Stimulated activated CD4-positive, alpha-beta T cell treated with anti-CD3 and anti-CD28 coated beads, Interleukin-4, amount 100 ng/mL, for 1 hour (primary cell): Measurements from ENCODE around the gene KIAA1143.

Experiments
- DNase-seq: peaks from one replicate; pipeline ENCODE4 v3.0.0-alpha.2; 2020

Gene KIAA1143

GRCh38 chr3:44761424-44762169 is at the start of gene KIAA1143, which contains the start of gene KIF15:
KIAA1143 (minus strand) TSS chr3:44761619; CDS start chr3:44761602, 17 bp downstream.
KIF15 (plus strand) TSS chr3:44761794; CDS start chr3:44761866, 72 bp downstream.
- DNase-seq = peak; percentile 99

GRCh38 chr3:44805960-44806359 is 44.5 kb upstream of the KIAA1143 start:
- DNase-seq = no peak

- DNase-seq = no peak
Observed at GRCh38 chr3:44803298-44803697, 41.9 kb upstream of the KIAA1143 start.

GRCh38 chr3:44802011-44802410 is 40.6 kb upstream of the KIAA1143 start:
- no peak for DNase-seq

- no peak for DNase-seq
Observed at GRCh38 chr3:44795197-44795596, 33.8 kb upstream of the KIAA1143 start.

- no peak for DNase-seq
Observed at GRCh38 chr3:44782891-44783290, 21.5 kb upstream of the KIAA1143 start.

- DNase-seq = no peak
Observed at GRCh38 chr3:44772099-44772442, 10.7 kb upstream of the KIAA1143 start.

- no peak for DNase-seq
Observed at GRCh38 chr3:44771424-44772098, 10.1 kb upstream of the KIAA1143 start.

- DNase-seq = no peak
Observed at GRCh38 chr3:44764248-44764647, 2.8 kb upstream of the KIAA1143 start.

GRCh38 chr3:44762690-44763089 is 1.3 kb upstream of the KIAA1143 start:
- DNase-seq = no peak

- DNase-seq = no peak
Observed at GRCh38 chr3:44762170-44762677, 805 bp upstream of the KIAA1143 start.

- DNase-seq = no peak
Observed at GRCh38 chr3:44761101-44761423, 357 bp downstream of the KIAA1143 start.

GRCh38 chr3:44734646-44735168 is 26.7 kb downstream of the KIAA1143 start:
- DNase-seq = no peak

- DNase-seq = peak; percentile 89
Observed at GRCh38 chr3:44729384-44729910, 32.0 kb downstream of the KIAA1143 start, which contains the start of gene ZNF501. ZNF501 (plus strand) TSS chr3:44729635; CDS start chr3:44734422, 4,787 bp downstream.

GRCh38 chr3:44722103-44722401 is 39.4 kb downstream of the KIAA1143 start:
- no peak for DNase-seq

- DNase-seq = no peak
Observed at GRCh38 chr3:44721231-44722102, 40.0 kb downstream of the KIAA1143 start.

- DNase-seq = peak; percentile 70
Observed at GRCh38 chr3:44712455-44713075, 48.9 kb downstream of the KIAA1143 start, which contains the start of gene ZNF502. ZNF502 (plus strand) TSS chr3:44712660; CDS start chr3:44720262, 7,602 bp downstream.
